ENCODE data around the gene C6orf47. TPM values are rescaled to one million over a fixed set of nuclear protein-coding genes. Genes with fewer than 3 reads are reported as not detected.

The C6orf47 gene
- total and polyA plus RNA-seq, 2 of the 13 experiments (the other 11 are each of a cell fraction or from before 2014, with no cell fraction given) = 1.7 to 18.1 TPM

GRCh38 chr6:31665501-31666336 is 5.1 kb upstream of the C6orf47 start, which contains the start of gene CSNK2B (continued):
- peak; percentile 17; the same call in 1 of the 2 replicates for TF ChIP-seq ZBTB21 (CRISPR knock-in tag; IDR thresholded peaks at IDR 0.05)
- peak; percentile 66; the same call in 1 of the 2 replicates for TF ChIP-seq ZSCAN29 (CRISPR knock-in tag; conservative IDR thresholded peaks at IDR 0.05)
- no peak; the same call in 1 of the 2 replicates for TF ChIP-seq TCF7 (IDR thresholded peaks at IDR 0.05; ENCODE audit: low read depth)
- TF ChIP-seq, protein P1, sequence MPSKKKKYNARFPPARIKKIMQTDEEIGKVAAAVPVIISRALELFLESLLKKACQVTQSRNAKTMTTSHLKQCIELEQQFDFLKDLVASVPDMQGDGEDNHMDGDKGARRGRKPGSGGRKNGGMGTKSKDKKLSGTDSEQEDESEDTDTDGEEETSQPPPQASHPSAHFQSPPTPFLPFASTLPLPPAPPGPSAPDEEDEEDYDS (CRISPR knock-in tag; IDR thresholded peaks at IDR 0.05) = peak; percentile 90
- no peak for TF ChIP-seq REXO4 (CRISPR knock-in tag; IDR thresholded peaks at IDR 0.05; ENCODE audit: borderline replicate concordance)
- TF ChIP-seq ZZZ3 (CRISPR knock-in tag; IDR thresholded peaks at IDR 0.05; ENCODE audit: borderline replicate concordance) = no peak; the same call in 1 of the 2 replicates
- no peak for TF ChIP-seq ZNF207 (IDR thresholded peaks at IDR 0.05; ENCODE audit: borderline replicate concordance)
- 0 out of 2 replicates have a peak, but pooled peaks have one; percentile 55 for TF ChIP-seq LBX2 (CRISPR knock-in tag; IDR thresholded peaks at IDR 0.05; ENCODE audit: borderline replicate concordance)
- TF ChIP-seq, protein P2, sequence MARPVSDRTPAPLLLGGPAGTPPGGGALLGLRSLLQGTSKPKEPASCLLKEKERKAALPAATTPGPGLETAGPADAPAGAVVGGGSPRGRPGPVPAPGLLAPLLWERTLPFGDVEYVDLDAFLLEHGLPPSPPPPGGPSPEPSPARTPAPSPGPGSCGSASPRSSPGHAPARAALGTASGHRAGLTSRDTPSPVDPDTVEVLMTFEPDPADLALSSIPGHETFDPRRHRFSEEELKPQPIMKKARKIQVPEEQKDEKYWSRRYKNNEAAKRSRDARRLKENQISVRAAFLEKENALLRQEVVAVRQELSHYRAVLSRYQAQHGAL (CRISPR knock-in tag; IDR thresholded peaks at IDR 0.05; ENCODE audit: not compliant biosample characterization) = peak; percentile 50
- peak; percentile 69 for TF ChIP-seq NFYC (CRISPR knock-in tag; IDR thresholded peaks at IDR 0.05)
- TF ChIP-seq, protein P3, sequence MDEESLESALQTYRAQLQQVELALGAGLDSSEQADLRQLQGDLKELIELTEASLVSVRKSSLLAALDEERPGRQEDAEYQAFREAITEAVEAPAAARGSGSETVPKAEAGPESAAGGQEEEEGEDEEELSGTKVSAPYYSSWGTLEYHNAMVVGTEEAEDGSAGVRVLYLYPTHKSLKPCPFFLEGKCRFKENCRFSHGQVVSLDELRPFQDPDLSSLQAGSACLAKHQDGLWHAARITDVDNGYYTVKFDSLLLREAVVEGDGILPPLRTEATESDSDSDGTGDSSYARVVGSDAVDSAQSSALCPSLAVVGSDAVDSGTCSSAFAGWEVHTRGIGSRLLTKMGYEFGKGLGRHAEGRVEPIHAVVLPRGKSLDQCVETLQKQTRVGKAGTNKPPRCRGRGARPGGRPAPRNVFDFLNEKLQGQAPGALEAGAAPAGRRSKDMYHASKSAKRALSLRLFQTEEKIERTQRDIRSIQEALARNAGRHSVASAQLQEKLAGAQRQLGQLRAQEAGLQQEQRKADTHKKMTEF (CRISPR knock-in tag; IDR thresholded peaks at IDR 0.05) = peak; percentile 39; the same call in 1 of the 2 replicates
- peak; percentile 27; the same call in 1 of the 2 replicates for TF ChIP-seq CEBPG (CRISPR knock-in tag; IDR thresholded peaks at IDR 0.05)
- TF ChIP-seq AKAP8 (CRISPR knock-in tag; IDR thresholded peaks at IDR 0.05) = no peak
- TF ChIP-seq HOXD1 (CRISPR knock-in tag; IDR thresholded peaks at IDR 0.05) = no peak; the same call in 1 of the 2 replicates
- peak; percentile 4; the same call in 1 of the 2 replicates for TF ChIP-seq ZNF652 (CRISPR knock-in tag; IDR thresholded peaks at IDR 0.05; ENCODE audit: borderline replicate concordance, low read depth)
- peak; percentile 98 for TF ChIP-seq CREM (IDR thresholded peaks at IDR 0.05)
- TF ChIP-seq CREM (CRISPR knock-in tag; IDR thresholded peaks at IDR 0.05) = no peak
- TF ChIP-seq ZNF138 (CRISPR knock-in tag; IDR thresholded peaks at IDR 0.05; ENCODE audit: low read depth) = no peak
- TF ChIP-seq ZNF354B (CRISPR knock-in tag; IDR thresholded peaks at IDR 0.05) = no peak; the same call in 1 of the 2 replicates
- TF ChIP-seq, protein P4, sequence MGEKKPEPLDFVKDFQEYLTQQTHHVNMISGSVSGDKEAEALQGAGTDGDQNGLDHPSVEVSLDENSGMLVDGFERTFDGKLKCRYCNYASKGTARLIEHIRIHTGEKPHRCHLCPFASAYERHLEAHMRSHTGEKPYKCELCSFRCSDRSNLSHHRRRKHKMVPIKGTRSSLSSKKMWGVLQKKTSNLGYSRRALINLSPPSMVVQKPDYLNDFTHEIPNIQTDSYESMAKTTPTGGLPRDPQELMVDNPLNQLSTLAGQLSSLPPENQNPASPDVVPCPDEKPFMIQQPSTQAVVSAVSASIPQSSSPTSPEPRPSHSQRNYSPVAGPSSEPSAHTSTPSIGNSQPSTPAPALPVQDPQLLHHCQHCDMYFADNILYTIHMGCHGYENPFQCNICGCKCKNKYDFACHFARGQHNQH (CRISPR knock-in tag; IDR thresholded peaks at IDR 0.05) = 0 out of 2 replicates have a peak, but pooled peaks have one; percentile 52
- TF ChIP-seq ZNF749 (CRISPR knock-in tag; IDR thresholded peaks at IDR 0.05; ENCODE audit: borderline replicate concordance) = no peak
- TF ChIP-seq XRCC5 (optimal IDR thresholded peaks at IDR 0.05; ENCODE audit: low read length) = peak; percentile 13
- TF ChIP-seq MIXL1 (CRISPR knock-in tag; IDR thresholded peaks at IDR 0.05) = peak; percentile 82
- peak; percentile 91 for TF ChIP-seq POLR2G (IDR thresholded peaks at IDR 0.05; ENCODE audit: low read depth, low read length)
- peak; percentile 92; the same call in 1 of the 2 replicates for TF ChIP-seq ZNF124 (CRISPR knock-in tag; IDR thresholded peaks at IDR 0.05)

All from HepG2 (cell line).